Lower lobe of right lung (tissue), 2 donors: ENCODE data around the gene PARVA. TPM values are rescaled to one million over a fixed set of nuclear protein-coding genes. Genes with fewer than 3 reads are reported as not detected.
"Not testable (repeated sequence)": the region's sequence is repeated elsewhere in the genome, so short reads cannot be mapped to it uniquely, and the experiment has no call there.

ENCODE experiments used
- ATAC-seq, 2 donors: fragments of 200-7000 bp; cut with Tn5 transposase; one replicate each; pipeline ENCODE4 v1.9.1; 2020 to 2022; ENCODE audit warnings: mild to moderate bottlenecking in 2 of 2, moderate library complexity in 2 of 2
- DNase-seq: peaks from one replicate; pipeline ENCODE4 v3.0.0-alpha.2; 2020
- H3K27ac ChIP-seq: fragments of 200-600 bp; one replicate; pipeline ENCODE4 v1.8.0; 2022
- H3K27me3 ChIP-seq: fragments of 200-600 bp; one replicate; pipeline ENCODE4 v1.8.0; 2022; ENCODE audit warnings: low read depth
- H3K36me3 ChIP-seq: fragments of 200-600 bp; one replicate; pipeline ENCODE4 v1.8.0; 2022; ENCODE audit warnings: mild to moderate bottlenecking
- H3K4me1 ChIP-seq: fragments of 200-600 bp; one replicate; pipeline ENCODE4 v1.8.0; 2022
- H3K4me3 ChIP-seq: fragments of 200-600 bp; one replicate; pipeline ENCODE4 v1.8.0; 2022; ENCODE audit warnings: mild to moderate bottlenecking
- H3K9me3 ChIP-seq: fragments of 200-600 bp; one replicate; pipeline ENCODE4 v1.8.0; 2022
- CTCF ChIP-seq: fragments of 200-600 bp; IDR thresholded peaks from one replicate; pipeline ENCODE4 v1.8.0; 2022; ENCODE audit warnings: antibody characterized with exemption, mild to moderate bottlenecking
- intact Hi-C: fragments of 100-400 bp; cut with DNase I; formaldehyde crosslinking; loops from one replicate; pipeline ENCODE4 v1.11.0; 2022
- total RNA-seq: library from RNA; stranded (reverse); fragmentation: NEBNext Ultra II Directional; extraction: Animal tissue kit (Norgen Biotek cat#: 25700); gene quantifications from one replicate; pipeline ENCODE4 v1.2.1, GENCODE V29; 2021
- donor health status: DM: no; HTN: yes; CAD: no; lungs with severe emphysema.

The PARVA gene
- total RNA-seq, 1 donor from 2014 or later, result 58.3 TPM

- Histone ChIP-seq H3K4me1 (no peaks in the 10 kb centered on the region), H3K36me3 (no peaks in the 10 kb centered on the region), H3K4me3 (no peak overlapping the region), H3K27ac (no peak overlapping the region), H3K27me3 (no peaks in the 10 kb centered on the region), H3K9me3 (no peaks in the 10 kb centered on the region)
- intact Hi-C loops, result no loop called here
- DNase-seq, result no peak
- ATAC-seq, result no peak
- TF ChIP-seq CTCF, result no peak
Observed at GRCh38 chr11:12358302-12359188, 18.8 kb upstream of the PARVA start.

- DNase-seq, result no peak
- no peaks in the 10 kb centered on the region for H3K4me1 ChIP-seq
- H3K9me3 ChIP-seq, result no peaks in the 10 kb centered on the region
- no peak overlapping the region for H3K27ac ChIP-seq
- no peak for TF ChIP-seq CTCF
- ATAC-seq, result no peak
- H3K4me3 ChIP-seq, result no peak overlapping the region
- no peaks in the 10 kb centered on the region for H3K36me3 ChIP-seq
- intact Hi-C loops, result no loop called here
- H3K27me3 ChIP-seq, result no peaks in the 10 kb centered on the region
Observed at GRCh38 chr11:12359761-12360160, 17.6 kb upstream of the PARVA start.

- Histone ChIP-seq H3K27me3 (no peaks in the 10 kb centered on the region), H3K4me3 (no peak overlapping the region), H3K9me3 (no peaks in the 10 kb centered on the region), H3K27ac (no peak overlapping the region), H3K36me3 (no peaks in the 10 kb centered on the region), H3K4me1 (no peaks in the 10 kb centered on the region)
- TF ChIP-seq CTCF, result no peak
- no peak for ATAC-seq
- DNase-seq, result no peak
- intact Hi-C loops, result no loop called here
Observed at GRCh38 chr11:12361682-12362081, 15.7 kb upstream of the PARVA start.

GRCh38 chr11:12362857-12363256, 14.5 kb upstream of the PARVA start:
- no peak for DNase-seq
- Histone ChIP-seq H3K36me3 (no peaks in the 10 kb centered on the region), H3K4me1 (no peaks in the 10 kb centered on the region), H3K9me3 (no peaks in the 10 kb centered on the region), H3K27me3 (no peaks in the 10 kb centered on the region), H3K4me3 (no peak overlapping the region), H3K27ac (no peak overlapping the region)
- TF ChIP-seq CTCF, result no peak
- intact Hi-C loops, result no loop called here
- no peak for ATAC-seq

DNA sequence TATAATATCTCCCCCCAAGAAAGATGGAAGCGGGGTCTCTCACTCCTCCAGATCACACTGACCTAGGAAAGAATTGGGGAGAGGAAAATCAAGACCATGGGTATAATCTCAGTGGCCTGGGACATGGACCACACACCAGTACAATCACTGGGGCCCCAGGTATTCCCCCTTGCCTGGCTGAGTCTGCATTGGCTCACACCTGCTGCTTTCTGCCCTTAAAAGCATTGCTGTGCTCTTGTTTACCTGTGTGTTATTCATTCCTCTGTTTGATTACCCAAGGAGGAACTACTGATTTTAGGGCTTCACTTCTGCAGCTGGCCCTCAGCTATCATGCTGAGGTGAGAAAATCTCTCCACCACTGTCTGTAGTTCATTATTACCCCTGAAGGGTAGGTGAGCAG, 14.0 kb upstream of the PARVA start:
- TF ChIP-seq CTCF, result no peak
- H3K4me1 ChIP-seq, result no peaks in the 10 kb centered on the region
- intact Hi-C loops, result no loop called here
- no peak overlapping the region for H3K4me3 ChIP-seq
- DNase-seq (no peak), ATAC-seq (no peak)
- no peaks in the 10 kb centered on the region for H3K27me3 ChIP-seq
- H3K9me3 ChIP-seq, result no peaks in the 10 kb centered on the region
- no peaks in the 10 kb centered on the region for H3K36me3 ChIP-seq
- H3K27ac ChIP-seq, result no peak overlapping the region

- intact Hi-C loops, H3K9me3 ChIP-seq, H3K27ac ChIP-seq, H3K4me3 ChIP-seq, H3K36me3 ChIP-seq, ATAC-seq, H3K27me3 ChIP-seq, H3K4me1 ChIP-seq: not testable (repeated sequence)
- DNase-seq, result peak; percentile 82
Observed at GRCh38 chr11:12365965-12366575, 11.3 kb upstream of the PARVA start.

DNA sequence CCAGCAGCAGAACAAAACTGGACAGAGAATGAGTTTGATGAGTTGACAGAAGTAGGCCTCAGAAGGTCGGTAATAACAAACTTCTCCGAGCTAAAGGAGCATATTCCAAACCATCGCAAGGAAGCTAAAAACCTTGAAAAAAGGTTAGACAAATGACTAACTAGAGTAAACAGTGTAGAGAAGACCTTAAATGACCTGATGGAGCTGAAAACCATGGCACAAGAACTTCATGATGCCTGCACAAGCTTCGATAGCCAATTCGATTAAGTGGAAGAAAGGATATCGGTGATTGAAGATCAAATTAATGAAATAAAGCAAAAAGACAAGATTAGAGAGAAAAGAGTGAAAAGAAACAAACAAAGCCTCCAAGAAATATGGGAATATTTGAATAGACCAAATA, 10.3 kb upstream of the PARVA start:
- ATAC-seq, H3K27ac ChIP-seq, DNase-seq, H3K36me3 ChIP-seq, H3K27me3 ChIP-seq, H3K4me1 ChIP-seq, H3K4me3 ChIP-seq, intact Hi-C loops, H3K9me3 ChIP-seq: not testable (repeated sequence)
